GM21390 (cell line): ENCODE results near the gene SPHK2.

Source experiments
- ATAC-seq: cut with Tn5 transposase; IDR thresholded peaks from one replicate; pipeline ENCODE4 v1.9.1; 2021; ENCODE audit not compliant: unreplicated experiment

The SPHK2 gene

GRCh38 chr19:48603449-48603848, 15.9 kb upstream of the SPHK2 start:
- no peak for ATAC-seq

- ATAC-seq, result no peak
Measured at GRCh38 chr19:48603850-48604249, 15.5 kb upstream of the SPHK2 start.

- ATAC-seq, result no peak
Measured at GRCh38 chr19:48606463-48607358, 12.6 kb upstream of the SPHK2 start, which contains the start of gene SPACA4. Gene SPACA4 (plus strand): TSS chr19:48606742. CDS start chr19:48606979, 237 bp downstream.

GRCh38 chr19:48607359-48607755, 11.9 kb upstream of the SPHK2 start:
- no peak for ATAC-seq

- no peak for ATAC-seq
Measured at GRCh38 chr19:48608798-48609263, 10.5 kb upstream of the SPHK2 start.

GRCh38 chr19:48609571-48610108, 9.7 kb upstream of the SPHK2 start:
- no peak for ATAC-seq

GRCh38 chr19:48611872-48612271, 7.4 kb upstream of the SPHK2 start:
- no peak for ATAC-seq

- no peak for ATAC-seq
Measured at GRCh38 chr19:48613024-48613851, 6.1 kb upstream of the SPHK2 start.

- ATAC-seq, result no peak
Measured at GRCh38 chr19:48613852-48614435, 5.4 kb upstream of the SPHK2 start.

GRCh38 chr19:48614436-48615230, 4.7 kb upstream of the SPHK2 start, which contains the start of gene FAM83E:
Gene FAM83E (minus strand): TSS chr19:48615076. CDS start chr19:48613372, 1,704 bp downstream.
- ATAC-seq, result no peak

- no peak for ATAC-seq
Measured at GRCh38 chr19:48615231-48616040, 3.9 kb upstream of the SPHK2 start.

- no peak for ATAC-seq
Measured at GRCh38 chr19:48616041-48616436, 3.3 kb upstream of the SPHK2 start.

GRCh38 chr19:48616491-48617056, 2.7 kb upstream of the SPHK2 start:
- no peak for ATAC-seq

GRCh38 chr19:48617146-48617937, 2.0 kb upstream of the SPHK2 start:
- ATAC-seq, result no peak

GRCh38 chr19:48618278-48618915, 909 bp upstream of the SPHK2 start:
- no peak for ATAC-seq

GRCh38 chr19:48619692-48620585, 633 bp downstream of the SPHK2 start:
- ATAC-seq, result no peak
